Ovary (tissue), 3 donors: ENCODE measurements around the gene PGM5.

Experiments used
- EP300 ChIP-seq: sonication (generic); formaldehyde crosslinking; IDR thresholded peaks from one replicate; pipeline ENCODE4 v1.6.1; 2017; ENCODE audit warnings: antibody characterized with exemption
- POLR2A ChIP-seq: fragments of 450-650 bp; IDR thresholded peaks from one replicate; pipeline ENCODE4 v1.6.1; 2017; ENCODE audit warnings: antibody characterized with exemption, mild to moderate bottlenecking, moderate library complexity
- TF ChIP-seq, protein P1 (sequence below), 3 donors: fragments of 450-650 bp in 2 of 3; fragments of 200-600 bp in 1 of 3; IDR thresholded peaks; one replicate each; pipeline versions ENCODE4 v1.5.1 to v1.8.0; 2016 to 2022; ENCODE audit warnings: antibody characterized with exemption in 3 of 3, mild to moderate bottlenecking in 1 of 3
- donor health status: DM: no; HTN: no; CAD: no.

- no peak for TF ChIP-seq POLR2A
- no peak for TF ChIP-seq EP300
- TF ChIP-seq, protein P1, sequence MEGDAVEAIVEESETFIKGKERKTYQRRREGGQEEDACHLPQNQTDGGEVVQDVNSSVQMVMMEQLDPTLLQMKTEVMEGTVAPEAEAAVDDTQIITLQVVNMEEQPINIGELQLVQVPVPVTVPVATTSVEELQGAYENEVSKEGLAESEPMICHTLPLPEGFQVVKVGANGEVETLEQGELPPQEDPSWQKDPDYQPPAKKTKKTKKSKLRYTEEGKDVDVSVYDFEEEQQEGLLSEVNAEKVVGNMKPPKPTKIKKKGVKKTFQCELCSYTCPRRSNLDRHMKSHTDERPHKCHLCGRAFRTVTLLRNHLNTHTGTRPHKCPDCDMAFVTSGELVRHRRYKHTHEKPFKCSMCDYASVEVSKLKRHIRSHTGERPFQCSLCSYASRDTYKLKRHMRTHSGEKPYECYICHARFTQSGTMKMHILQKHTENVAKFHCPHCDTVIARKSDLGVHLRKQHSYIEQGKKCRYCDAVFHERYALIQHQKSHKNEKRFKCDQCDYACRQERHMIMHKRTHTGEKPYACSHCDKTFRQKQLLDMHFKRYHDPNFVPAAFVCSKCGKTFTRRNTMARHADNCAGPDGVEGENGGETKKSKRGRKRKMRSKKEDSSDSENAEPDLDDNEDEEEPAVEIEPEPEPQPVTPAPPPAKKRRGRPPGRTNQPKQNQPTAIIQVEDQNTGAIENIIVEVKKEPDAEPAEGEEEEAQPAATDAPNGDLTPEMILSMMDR (IDR thresholded peaks at IDR 0.05) = no peak
These were observed 136.4 kb downstream of the PGM5 start for GRCh38 chr9:68492806-68493205.
